HEK293 (cell line): ENCODE results near the gene INTS7.

ENCODE experiments used
- CTCF ChIA-PET: fragments of 350-600 bp; formaldehyde crosslinking; extraction: SDS; loops from one replicate; lab custom pipeline; 2021; ENCODE audit warnings: antibody characterized with exemption; lab: Yijun Ruan, JAX
- POLR2A ChIA-PET: fragments of 300-600 bp; formaldehyde crosslinking; extraction: SDS; loops from one replicate; lab custom pipeline; 2020; ENCODE audit warnings: antibody characterized with exemption, inconsistent platforms; lab: Yijun Ruan, JAX
- H3K27ac ChIP-seq: fragments of 200-500 bp; sonication (Bioruptor generic); 2 replicates; pipeline ENCODE4 v1.5.1; 2014; ENCODE audit warnings: low read depth, low read length, control low read depth, inconsistent platforms; ENCODE audit errors: extremely low read depth
- H3K36me3 ChIP-seq, 2 experiments: fragments of 200-500 bp in 1 of 2; sonication (Bioruptor generic) in 1 of 2; 1 replicate in 1 of 2; 2 replicates in 1 of 2; pipeline ENCODE4 v1.5.1; 2014 to 2017; ENCODE audit warnings: inconsistent platforms in 2 of 2, low read length in 2 of 2; ENCODE audit not compliant: control insufficient read depth in 2 of 2, insufficient read depth in 1 of 2
- H3K4me1 ChIP-seq: fragments of 200-500 bp; sonication (Bioruptor generic); 2 replicates; pipeline ENCODE4 v1.5.1; 2014; ENCODE audit warnings: mild to moderate bottlenecking, low read length, inconsistent platforms; ENCODE audit not compliant: control insufficient read depth, insufficient read depth
- H3K4me3 ChIP-seq: 2 replicates; pipeline ENCODE4 v1.5.1; 2011; ENCODE audit warnings: low read depth, mild to moderate bottlenecking, control low read depth, low read length, moderate library complexity
- H3K9me3 ChIP-seq: fragments of 200-500 bp; sonication (Bioruptor generic); 2 replicates; pipeline ENCODE4 v1.5.1; 2014; ENCODE audit warnings: low read depth, low read length, inconsistent platforms; ENCODE audit not compliant: control insufficient read depth, insufficient read depth
- ATF2 ChIP-seq: fragments of 450-650 bp; formaldehyde crosslinking; IDR thresholded peaks from 2 replicates; pipeline ENCODE4 v1.5.1; 2016; ENCODE audit warnings: missing biosample characterization, missing genetic modification characterization, low read depth
- INSM2 ChIP-seq: fragments of 450-650 bp; formaldehyde crosslinking; IDR thresholded peaks from 2 replicates; pipeline ENCODE4 v1.5.1; 2016; ENCODE audit warnings: missing biosample characterization, missing genetic modification characterization
- SALL2 ChIP-seq: fragments of 450-650 bp; formaldehyde crosslinking; IDR thresholded peaks from 2 replicates; pipeline ENCODE4 v1.5.0; 2017; ENCODE audit warnings: missing biosample characterization, mild to moderate bottlenecking, missing genetic modification characterization, borderline replicate concordance
- ZBTB6 ChIP-seq: fragments of 450-650 bp; formaldehyde crosslinking; IDR thresholded peaks from 2 replicates; pipeline ENCODE4 v1.5.1; 2017; ENCODE audit warnings: missing biosample characterization, missing genetic modification characterization
- ZFP37 ChIP-seq: fragments of 450-650 bp; formaldehyde crosslinking; IDR thresholded peaks from 2 replicates; pipeline ENCODE4 v1.5.1; 2016; ENCODE audit warnings: missing biosample characterization, missing genetic modification characterization
- ZFP69B ChIP-seq: fragments of 450-650 bp; formaldehyde crosslinking; IDR thresholded peaks from 2 replicates; pipeline ENCODE4 v1.5.1; 2016; ENCODE audit warnings: missing biosample characterization, missing genetic modification characterization
- ZNF138 ChIP-seq: fragments of 450-650 bp; formaldehyde crosslinking; IDR thresholded peaks from 2 replicates; pipeline ENCODE4 v1.5.1; 2016; ENCODE audit warnings: missing biosample characterization, missing genetic modification characterization, borderline replicate concordance
- ZNF19 ChIP-seq: fragments of 450-650 bp; formaldehyde crosslinking; IDR thresholded peaks from 2 replicates; pipeline ENCODE4; 2016; ENCODE audit warnings: missing biosample characterization, missing genetic modification characterization, low read depth
- ZNF24 ChIP-seq: fragments of 450-650 bp; formaldehyde crosslinking; IDR thresholded peaks from 2 replicates; pipeline ENCODE4 v1.5.1; 2016; ENCODE audit warnings: missing biosample characterization, missing genetic modification characterization
- ZNF311 ChIP-seq: fragments of 450-650 bp; formaldehyde crosslinking; IDR thresholded peaks from 2 replicates; pipeline ENCODE4 v1.5.1; 2017; ENCODE audit warnings: missing biosample characterization, missing genetic modification characterization, borderline replicate concordance
- ZNF610 ChIP-seq: fragments of 450-650 bp; formaldehyde crosslinking; IDR thresholded peaks from 2 replicates; pipeline ENCODE4 v1.5.1; 2016; ENCODE audit warnings: missing biosample characterization, missing genetic modification characterization, borderline replicate concordance
- ZNF623 ChIP-seq: fragments of 450-650 bp; formaldehyde crosslinking; IDR thresholded peaks from 2 replicates; pipeline ENCODE4 v1.5.1; 2016; ENCODE audit warnings: missing biosample characterization, missing genetic modification characterization
- ZNF639 ChIP-seq: fragments of 450-650 bp; formaldehyde crosslinking; IDR thresholded peaks from 2 replicates; pipeline ENCODE4 v1.5.1; 2016; ENCODE audit warnings: missing biosample characterization, missing genetic modification characterization
- ZNF658 ChIP-seq: fragments of 450-650 bp; formaldehyde crosslinking; IDR thresholded peaks from 2 replicates; pipeline ENCODE4; 2016; ENCODE audit warnings: missing biosample characterization, missing genetic modification characterization
- ZNF664 ChIP-seq: fragments of 450-650 bp; formaldehyde crosslinking; IDR thresholded peaks from 2 replicates; pipeline ENCODE4 v1.5.1; 2016; ENCODE audit warnings: missing biosample characterization, missing genetic modification characterization
- ZNF707 ChIP-seq: fragments of 450-650 bp; formaldehyde crosslinking; IDR thresholded peaks from 2 replicates; pipeline ENCODE4 v1.5.1; 2016; ENCODE audit warnings: missing biosample characterization, missing genetic modification characterization
- ZNF776 ChIP-seq: fragments of 450-650 bp; formaldehyde crosslinking; IDR thresholded peaks from 2 replicates; pipeline ENCODE4 v1.5.0; 2017; ENCODE audit warnings: missing biosample characterization, missing genetic modification characterization, borderline replicate concordance
- ZNF791 ChIP-seq: fragments of 450-650 bp; formaldehyde crosslinking; IDR thresholded peaks from 2 replicates; pipeline ENCODE4 v1.5.1; 2016; ENCODE audit warnings: missing biosample characterization, missing genetic modification characterization
- TF ChIP-seq, protein P1 (sequence below): fragments of 450-650 bp; formaldehyde crosslinking; IDR thresholded peaks from 2 replicates; pipeline ENCODE4 v1.5.1; 2016; ENCODE audit warnings: missing biosample characterization, missing genetic modification characterization
- TF ChIP-seq, protein P2 (sequence below): fragments of 450-650 bp; formaldehyde crosslinking; IDR thresholded peaks from 2 replicates; pipeline ENCODE4 v1.5.1; 2016; ENCODE audit warnings: missing biosample characterization, missing genetic modification characterization
- TF ChIP-seq, protein P3 (sequence below): fragments of 450-650 bp; formaldehyde crosslinking; IDR thresholded peaks from 2 replicates; pipeline ENCODE4 v1.5.1; 2016; ENCODE audit warnings: missing biosample characterization, missing genetic modification characterization

Gene INTS7

DNA sequence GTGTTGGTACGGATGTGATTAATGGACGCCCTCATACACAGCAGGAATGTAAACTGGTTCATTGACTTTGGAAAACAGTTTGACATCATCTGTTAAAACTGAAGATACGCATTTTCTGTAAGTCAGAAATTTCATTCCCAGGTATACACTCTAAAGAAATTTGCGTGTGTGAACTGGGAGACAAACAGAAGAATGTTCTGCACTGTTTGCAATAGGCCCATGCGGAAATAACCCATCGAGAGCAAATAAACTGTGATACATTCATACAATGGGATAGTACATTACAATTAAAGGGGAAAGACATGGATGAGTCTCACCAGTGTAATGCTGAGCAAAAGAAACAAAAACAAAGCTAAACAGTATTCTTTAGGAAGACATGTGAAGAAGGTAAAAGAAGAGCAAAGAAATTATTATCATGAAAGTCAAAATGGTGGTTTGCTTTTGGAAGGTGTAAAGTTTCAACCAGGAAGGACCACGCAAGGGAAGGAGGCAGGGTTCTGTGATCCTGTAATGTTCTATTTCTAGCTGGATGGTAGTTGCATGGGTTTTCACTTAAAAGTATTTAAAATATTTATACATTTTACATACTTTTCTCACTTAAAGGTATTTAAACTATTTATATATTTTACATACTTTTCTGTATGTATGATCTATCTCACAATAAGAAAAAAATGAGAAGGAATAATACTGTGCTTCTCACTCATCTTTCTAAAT, 30.3 kb downstream of the INTS7 start (continued):
- TF ChIP-seq ZNF138 (tag by site-specific recombination) (no peak), ZNF639 (tag by site-specific recombination) (no peak), ZNF19 (no peak), ATF2 (no peak), INSM2 (tag by site-specific recombination) (no peak), ZNF623 (tag by site-specific recombination) (no peak)
- TF ChIP-seq, protein P1, sequence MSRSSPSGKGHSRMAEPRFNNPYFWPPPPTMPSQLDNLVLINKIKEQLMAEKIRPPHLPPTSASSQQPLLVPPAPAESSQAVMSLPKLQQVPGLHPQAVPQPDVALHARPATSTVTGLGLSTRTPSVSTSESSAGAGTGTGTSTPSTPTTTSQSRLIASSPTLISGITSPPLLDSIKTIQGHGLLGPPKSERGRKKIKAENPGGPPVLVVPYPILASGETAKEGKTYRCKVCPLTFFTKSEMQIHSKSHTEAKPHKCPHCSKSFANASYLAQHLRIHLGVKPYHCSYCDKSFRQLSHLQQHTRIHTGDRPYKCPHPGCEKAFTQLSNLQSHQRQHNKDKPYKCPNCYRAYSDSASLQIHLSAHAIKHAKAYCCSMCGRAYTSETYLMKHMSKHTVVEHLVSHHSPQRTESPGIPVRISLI (tag by site-specific recombination) = no peak

GRCh38 chr1:212002536-212002935, 32.8 kb downstream of the INTS7 start:
- POLR2A ChIA-PET = no interaction called here
- Histone ChIP-seq H3K36me3 (peaks cover 40 to 51% of the 10 kb centered on the region in 2 experiments), H3K27ac (no peak overlapping the region), H3K9me3 (no peaks in the 10 kb centered on the region), H3K4me3 (no peak overlapping the region), H3K4me1 (no peaks in the 10 kb centered on the region)
- CTCF ChIA-PET = interaction anchor here (0.9 to 1.6 kb wide), 3 partner anchors 33 to 322 kb away, joined by 3 to 9 read pairs (median 8); partner anchors contain the start of genes DTL and INTS7
- TF ChIP-seq ZNF776 (tag by site-specific recombination) (no peak), SALL2 (tag by site-specific recombination) (no peak), ZNF664 (tag by site-specific recombination) (no peak), ZNF658 (tag by site-specific recombination) (no peak), ZNF311 (tag by site-specific recombination) (no peak), ZNF24 (tag by site-specific recombination) (no peak), ZNF610 (tag by site-specific recombination) (no peak), ZFP37 (tag by site-specific recombination) (no peak), ATF2 (no peak), ZNF791 (tag by site-specific recombination) (no peak), ZBTB6 (tag by site-specific recombination) (no peak), ZFP69B (no peak), ZNF707 (tag by site-specific recombination) (no peak)
- TF ChIP-seq, protein P2, sequence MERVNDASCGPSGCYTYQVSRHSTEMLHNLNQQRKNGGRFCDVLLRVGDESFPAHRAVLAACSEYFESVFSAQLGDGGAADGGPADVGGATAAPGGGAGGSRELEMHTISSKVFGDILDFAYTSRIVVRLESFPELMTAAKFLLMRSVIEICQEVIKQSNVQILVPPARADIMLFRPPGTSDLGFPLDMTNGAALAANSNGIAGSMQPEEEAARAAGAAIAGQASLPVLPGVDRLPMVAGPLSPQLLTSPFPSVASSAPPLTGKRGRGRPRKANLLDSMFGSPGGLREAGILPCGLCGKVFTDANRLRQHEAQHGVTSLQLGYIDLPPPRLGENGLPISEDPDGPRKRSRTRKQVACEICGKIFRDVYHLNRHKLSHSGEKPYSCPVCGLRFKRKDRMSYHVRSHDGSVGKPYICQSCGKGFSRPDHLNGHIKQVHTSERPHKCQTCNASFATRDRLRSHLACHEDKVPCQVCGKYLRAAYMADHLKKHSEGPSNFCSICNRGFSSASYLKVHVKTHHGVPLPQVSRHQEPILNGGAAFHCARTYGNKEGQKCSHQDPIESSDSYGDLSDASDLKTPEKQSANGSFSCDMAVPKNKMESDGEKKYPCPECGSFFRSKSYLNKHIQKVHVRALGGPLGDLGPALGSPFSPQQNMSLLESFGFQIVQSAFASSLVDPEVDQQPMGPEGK (tag by site-specific recombination) = no peak
- TF ChIP-seq, protein P3, sequence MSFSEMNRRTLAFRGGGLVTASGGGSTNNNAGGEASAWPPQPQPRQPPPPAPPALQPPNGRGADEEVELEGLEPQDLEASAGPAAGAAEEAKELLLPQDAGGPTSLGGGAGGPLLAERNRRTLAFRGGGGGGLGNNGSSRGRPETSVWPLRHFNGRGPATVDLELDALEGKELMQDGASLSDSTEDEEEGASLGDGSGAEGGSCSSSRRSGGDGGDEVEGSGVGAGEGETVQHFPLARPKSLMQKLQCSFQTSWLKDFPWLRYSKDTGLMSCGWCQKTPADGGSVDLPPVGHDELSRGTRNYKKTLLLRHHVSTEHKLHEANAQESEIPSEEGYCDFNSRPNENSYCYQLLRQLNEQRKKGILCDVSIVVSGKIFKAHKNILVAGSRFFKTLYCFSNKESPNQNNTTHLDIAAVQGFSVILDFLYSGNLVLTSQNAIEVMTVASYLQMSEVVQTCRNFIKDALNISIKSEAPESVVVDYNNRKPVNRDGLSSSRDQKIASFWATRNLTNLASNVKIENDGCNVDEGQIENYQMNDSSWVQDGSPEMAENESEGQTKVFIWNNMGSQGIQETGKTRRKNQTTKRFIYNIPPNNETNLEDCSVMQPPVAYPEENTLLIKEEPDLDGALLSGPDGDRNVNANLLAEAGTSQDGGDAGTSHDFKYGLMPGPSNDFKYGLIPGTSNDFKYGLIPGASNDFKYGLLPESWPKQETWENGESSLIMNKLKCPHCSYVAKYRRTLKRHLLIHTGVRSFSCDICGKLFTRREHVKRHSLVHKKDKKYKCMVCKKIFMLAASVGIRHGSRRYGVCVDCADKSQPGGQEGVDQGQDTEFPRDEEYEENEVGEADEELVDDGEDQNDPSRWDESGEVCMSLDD (tag by site-specific recombination) = no peak
